Measurements from ENCODE around the gene NPR3. TPM values are rescaled to one million over a fixed set of nuclear protein-coding genes. Genes with fewer than 3 reads are reported as not detected.

The NPR3 gene
- total RNA-seq, 1 donor from 2014 or later: 87.2 TPM

DNA sequence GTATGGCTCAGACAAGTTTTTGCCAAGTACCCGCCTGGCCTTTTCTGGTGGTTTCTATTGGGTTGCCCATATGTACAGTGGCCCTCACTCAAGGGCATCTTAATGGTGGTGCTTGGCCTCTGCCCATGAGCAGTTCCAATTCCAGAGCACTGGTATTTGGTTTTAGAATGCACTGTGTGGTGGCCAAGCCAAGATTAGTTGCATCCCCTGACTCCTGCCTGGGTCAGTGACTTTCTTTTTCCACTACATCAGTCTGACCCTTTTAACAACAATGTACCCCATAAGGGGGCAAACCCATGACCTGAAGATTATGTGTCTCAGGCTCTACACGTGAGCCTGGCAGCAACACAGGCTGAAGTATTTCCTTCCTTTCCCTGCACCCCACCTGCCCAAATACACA lies 34.2 kb downstream of the NPR3 start:
- Histone ChIP-seq H3K36me3 (no peaks in the 10 kb centered on the region), H3K4me1 (no peaks in the 10 kb centered on the region), H3K9me3 (no peaks in the 10 kb centered on the region), H3K27me3 (no peaks in the 10 kb centered on the region), H3K27ac (no peak overlapping the region), H3K4me3 (no peak overlapping the region)
- TF ChIP-seq, protein P1, sequence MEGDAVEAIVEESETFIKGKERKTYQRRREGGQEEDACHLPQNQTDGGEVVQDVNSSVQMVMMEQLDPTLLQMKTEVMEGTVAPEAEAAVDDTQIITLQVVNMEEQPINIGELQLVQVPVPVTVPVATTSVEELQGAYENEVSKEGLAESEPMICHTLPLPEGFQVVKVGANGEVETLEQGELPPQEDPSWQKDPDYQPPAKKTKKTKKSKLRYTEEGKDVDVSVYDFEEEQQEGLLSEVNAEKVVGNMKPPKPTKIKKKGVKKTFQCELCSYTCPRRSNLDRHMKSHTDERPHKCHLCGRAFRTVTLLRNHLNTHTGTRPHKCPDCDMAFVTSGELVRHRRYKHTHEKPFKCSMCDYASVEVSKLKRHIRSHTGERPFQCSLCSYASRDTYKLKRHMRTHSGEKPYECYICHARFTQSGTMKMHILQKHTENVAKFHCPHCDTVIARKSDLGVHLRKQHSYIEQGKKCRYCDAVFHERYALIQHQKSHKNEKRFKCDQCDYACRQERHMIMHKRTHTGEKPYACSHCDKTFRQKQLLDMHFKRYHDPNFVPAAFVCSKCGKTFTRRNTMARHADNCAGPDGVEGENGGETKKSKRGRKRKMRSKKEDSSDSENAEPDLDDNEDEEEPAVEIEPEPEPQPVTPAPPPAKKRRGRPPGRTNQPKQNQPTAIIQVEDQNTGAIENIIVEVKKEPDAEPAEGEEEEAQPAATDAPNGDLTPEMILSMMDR (IDR thresholded peaks at IDR 0.05): no peak
- no peak for ATAC-seq
- DNase-seq: no peak
- intact Hi-C loops (cut with DNase I): no loop called here

DNA sequence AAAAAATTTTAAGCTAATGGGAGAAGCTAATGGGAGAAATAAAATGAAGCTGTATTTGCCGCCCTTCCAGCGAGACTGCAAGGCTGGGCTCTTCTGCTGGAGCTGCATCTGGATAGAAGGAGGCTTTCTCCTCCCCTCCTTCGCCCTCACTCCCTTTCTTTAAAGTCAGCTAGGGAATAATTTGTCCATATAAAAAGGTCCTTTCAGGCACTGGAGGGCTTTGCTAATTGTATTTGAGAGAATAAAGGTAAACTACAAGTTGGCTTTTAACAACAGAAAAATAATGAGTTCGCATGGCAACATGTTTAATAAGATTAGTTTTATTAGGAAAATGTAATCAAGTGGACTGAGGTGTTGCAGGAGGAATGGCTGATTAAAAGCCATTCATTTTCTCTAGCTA lies 41.3 kb downstream of the NPR3 start:
- DNase-seq: no peak
- H3K9me3 ChIP-seq: no peaks in the 10 kb centered on the region
- TF ChIP-seq, protein P1 (IDR thresholded peaks at IDR 0.05): no peak
- no peak overlapping the region for H3K4me3 ChIP-seq
- ATAC-seq: no peak
- intact Hi-C loops (cut with DNase I): no loop called here
- H3K4me1 ChIP-seq: no peaks in the 10 kb centered on the region
- H3K27me3 ChIP-seq: no peaks in the 10 kb centered on the region
- no peaks in the 10 kb centered on the region for H3K36me3 ChIP-seq
- H3K27ac ChIP-seq: no peak overlapping the region

DNA sequence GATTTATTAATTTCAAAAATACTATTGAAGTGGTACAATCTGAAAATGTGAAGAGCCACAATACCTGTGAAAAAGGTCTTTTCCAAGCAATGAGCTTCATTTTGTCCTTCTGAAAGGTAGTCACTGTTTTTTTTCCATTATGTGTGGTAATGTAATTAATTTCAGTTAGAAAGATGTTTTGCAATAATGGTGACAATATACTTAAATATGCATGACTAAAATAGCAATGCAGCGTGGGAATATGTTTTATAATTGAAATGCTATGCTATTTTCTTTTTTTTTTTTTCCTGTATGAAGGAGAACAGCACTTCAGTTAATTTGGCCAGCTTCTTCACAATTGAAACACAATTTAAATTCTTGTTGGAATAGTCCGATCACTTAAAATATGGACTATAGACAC lies 41.9 kb downstream of the NPR3 start:
- intact Hi-C loops (cut with DNase I): no loop called here
- Histone ChIP-seq H3K4me1 (no peaks in the 10 kb centered on the region), H3K27me3 (no peaks in the 10 kb centered on the region), H3K9me3 (no peaks in the 10 kb centered on the region), H3K4me3 (no peak overlapping the region), H3K27ac (no peak overlapping the region), H3K36me3 (no peaks in the 10 kb centered on the region)
- ATAC-seq (no peak), DNase-seq (no peak)
- TF ChIP-seq, protein P1 (IDR thresholded peaks at IDR 0.05): no peak

DNA sequence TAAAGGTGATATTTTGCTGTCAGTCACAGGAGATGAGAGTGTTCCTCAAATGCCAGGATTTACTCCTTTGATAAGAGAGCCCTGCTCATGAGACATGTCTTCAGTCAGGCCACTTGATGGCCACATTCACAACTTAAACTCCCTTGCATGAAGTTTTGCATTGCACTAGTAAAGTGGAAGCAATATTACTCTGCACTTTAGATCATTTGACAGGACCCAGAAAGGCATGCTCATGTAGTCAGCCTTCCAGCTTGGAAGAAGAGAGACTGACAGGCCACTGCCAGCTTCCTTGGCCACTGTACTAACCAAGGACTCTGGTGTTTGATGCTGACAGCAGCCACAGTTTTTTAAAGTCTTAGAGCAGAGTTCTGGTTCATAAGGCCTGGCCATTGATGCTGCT lies 42.6 kb downstream of the NPR3 start:
- DNase-seq: no peak
- H3K4me1 ChIP-seq: no peaks in the 10 kb centered on the region
- no peaks in the 10 kb centered on the region for H3K27me3 ChIP-seq
- no peak overlapping the region for H3K27ac ChIP-seq
- H3K36me3 ChIP-seq: no peaks in the 10 kb centered on the region
- ATAC-seq: no peak
- no peaks in the 10 kb centered on the region for H3K9me3 ChIP-seq
- no peak overlapping the region for H3K4me3 ChIP-seq
- intact Hi-C loops (cut with DNase I): no loop called here
- TF ChIP-seq, protein P1 (IDR thresholded peaks at IDR 0.05): no peak

DNA sequence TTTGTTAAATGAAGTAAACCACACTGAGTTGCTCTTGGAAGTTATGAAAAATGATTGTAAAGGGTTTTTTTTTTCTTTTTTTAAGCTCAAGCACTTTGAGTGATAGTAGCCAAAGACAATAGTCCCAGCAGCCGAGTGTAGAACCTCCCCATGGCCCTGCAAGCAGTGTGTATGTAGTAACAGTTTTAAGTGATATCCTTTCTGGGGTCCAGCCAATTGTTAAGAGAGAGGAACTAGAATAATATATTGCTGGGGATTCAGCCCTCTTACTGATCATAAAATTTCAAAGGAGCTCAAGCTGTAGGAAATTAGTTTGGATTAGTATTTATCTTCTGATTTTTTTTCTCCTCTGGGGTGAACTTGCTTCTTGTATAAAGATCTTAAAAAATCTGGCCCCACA lies 43.2 kb downstream of the NPR3 start:
- intact Hi-C loops (cut with DNase I): no loop called here
- ATAC-seq: no peak

More for the DNA sequence above, 43.2 kb downstream of the NPR3 start:
- Histone ChIP-seq H3K9me3 (no peaks in the 10 kb centered on the region), H3K4me3 (no peak overlapping the region), H3K4me1 (no peaks in the 10 kb centered on the region), H3K27ac (no peak overlapping the region), H3K27me3 (no peaks in the 10 kb centered on the region), H3K36me3 (no peaks in the 10 kb centered on the region)
- DNase-seq: no peak
- TF ChIP-seq, protein P1 (IDR thresholded peaks at IDR 0.05): no peak

Measured in upper lobe of right lung (tissue), 1 donor.